Measurements from ENCODE around the gene NANOS3.

- TF ChIP-seq CREM (IDR thresholded peaks at IDR 0.05) (no peak), CREM (CRISPR knock-in tag; IDR thresholded peaks at IDR 0.05) (no peak), RXRA (CRISPR knock-in tag; IDR thresholded peaks at IDR 0.05) (no peak), CEBPB (IDR thresholded peaks at IDR 0.05; ENCODE audit: borderline replicate concordance, low read depth, low read length) (no peak), ETS1 (CRISPR knock-in tag; IDR thresholded peaks at IDR 0.05) (no peak), FOXK2 (IDR thresholded peaks at IDR 0.05) (no peak), REST (IDR thresholded peaks at IDR 0.05; ENCODE audit: borderline replicate concordance in 1 of 2, low read depth in 1 of 2, low read length in 2 of 2) (no peak), NFE2L2 (IDR thresholded peaks at IDR 0.05; ENCODE audit: low read length) (no peak), CREB3 (CRISPR knock-in tag; IDR thresholded peaks at IDR 0.05) (no peak)
Measured at GRCh38 chr19:13881251-13881691, 4.3 kb downstream of the NANOS3 start.

Data from HepG2 (cell line).